ENCODE data around the gene OR2C1. TPM values are rescaled to one million over a fixed set of nuclear protein-coding genes. Genes with fewer than 3 reads are reported as not detected.

The OR2C1 gene
- total RNA-seq, 1 experiment from 2014 or later, result not detected

GRCh38 chr16:3364774-3365427 is 9.2 kb downstream of the OR2C1 start:
- DNase-seq, result peak; percentile 36
- Histone ChIP-seq H2BK15ac (ENCODE audit: low read depth, low read length) (no peak overlapping the region), H4K8ac (replicated peaks; ENCODE audit: insufficient read length, low read depth, low read length) (no peak overlapping the region), H3K14ac (ENCODE audit: insufficient read depth, low read length) (no peak overlapping the region), H3K79me1 (ENCODE audit: insufficient read depth, low read depth, low read length, poor library complexity, severe bottlenecking) (no peaks in the 10 kb centered on the region), H3K23ac (ENCODE audit: insufficient read length, low read depth, low read length) (no peak overlapping the region), H4K5ac (ENCODE audit: insufficient read length, low read depth, low read length) (no peak overlapping the region), H4K91ac (ENCODE audit: insufficient read length, low read depth, low read length) (no peak overlapping the region), H2BK20ac (ENCODE audit: low read depth, low read length, poor library complexity, severe bottlenecking) (no peak overlapping the region), H3K79me2 (ENCODE audit: insufficient read depth, low read length) (no peaks in the 10 kb centered on the region), H3K27me3 (ENCODE audit: insufficient read depth, low read length) (no peaks in the 10 kb centered on the region), H3K18ac (ENCODE audit: insufficient read length, low read depth, low read length) (no peak overlapping the region), H2BK120ac (ENCODE audit: low read depth, low read length, poor library complexity, severe bottlenecking) (no peak overlapping the region), H4K20me1 (ENCODE audit: control insufficient read depth, insufficient read depth, insufficient read length) (no peaks in the 10 kb centered on the region), H2BK12ac (ENCODE audit: insufficient read length, low read depth, low read length) (no peak overlapping the region), H3K23me2 (ENCODE audit: insufficient read length, low read depth, low read length, poor library complexity, severe bottlenecking) (no peaks in the 10 kb centered on the region), H2AFZ (ENCODE audit: low read length) (no peak overlapping the region), H3K9ac (ENCODE audit: extremely low read depth, insufficient read length, low read length) (no peak overlapping the region), H3T11ph (ENCODE audit: low read length) (no peak overlapping the region), H2AK5ac (ENCODE audit: insufficient read length, low read length) (no peak overlapping the region), H3K27ac (ENCODE audit: insufficient read length, low read depth, low read length) (no peak overlapping the region), H2BK5ac (ENCODE audit: insufficient read length, low read length) (no peak overlapping the region), H3K4me2 (ENCODE audit: insufficient read depth, insufficient read length, low read length) (no peak overlapping the region), H3K4me1 (ENCODE audit: insufficient read depth, low read length) (no peaks in the 10 kb centered on the region), H3K56ac (ENCODE audit: insufficient read length, low read depth, low read length) (no peak overlapping the region), H3K4ac (ENCODE audit: low read depth, low read length) (no peak overlapping the region), H3K9me3 (ENCODE audit: control insufficient read depth, low read depth, low read length) (no peaks in the 10 kb centered on the region)
- TF ChIP-seq CTCF (conservative IDR thresholded peaks at IDR 0.05), result no peak
- WGBS (ENCODE audit: extremely low coverage, insufficient read length, low lambda C conversion rate), result no CpG with 5 or more reads among the region's 42 CpGs
- Mint-ChIP-seq H3K27me3 (ENCODE audit: low read depth) (peaks cover 18% of the 10 kb centered on the region), H3K27ac (no peak overlapping the region), H3K36me3 (ENCODE audit: insufficient read depth in 1 of 3, low read depth in 3 of 3) (no peaks in the 10 kb centered on the region), H3K4me3 (no peak overlapping the region), H3K4me1 (no peaks in the 10 kb centered on the region), H3K9me3 (peaks cover 39 to 46% of the 10 kb centered on the region in 2 experiments)

All from H9 (cell line).